ENCODE measurements around the gene PRR23A.
A peak's percentile ranks its signal among the peaks of the same experiment; 100 is the strongest.

GRCh38 chr3:139043554-139044365, 37.7 kb upstream of the PRR23A start:
- TF ChIP-seq CTCF (conservative IDR thresholded peaks at IDR 0.05; ENCODE audit: low read depth, low read length) (no peak), POLR2A (IDR thresholded peaks at IDR 0.05; ENCODE audit: low read depth, low read length) (no peak), CHD1 (IDR thresholded peaks at IDR 0.05; ENCODE audit: low read depth, low read length) (no peak), FOS (IDR thresholded peaks at IDR 0.05; ENCODE audit: low read depth, low read length) (no peak), USF2 (IDR thresholded peaks at IDR 0.05; ENCODE audit: low read depth, low read length) (no peak), RAD21 (IDR thresholded peaks at IDR 0.05; ENCODE audit: low read length) (no peak), RFX5 (IDR thresholded peaks at IDR 0.05; ENCODE audit: low read depth, low read length) (no peak), SMC3 (IDR thresholded peaks at IDR 0.05; ENCODE audit: low read depth, low read length) (no peak), CEBPB (IDR thresholded peaks at IDR 0.05; ENCODE audit: low read depth, low read length) (peak; percentile 88), ELK1 (IDR thresholded peaks at IDR 0.05; ENCODE audit: borderline replicate concordance, low read depth, low read length) (no peak), BHLHE40 (IDR thresholded peaks at IDR 0.05; ENCODE audit: low read depth, low read length) (no peak)
